GM21367 (cell line): ENCODE measurements around the gene IRF7.

ENCODE experiments used
- ATAC-seq: cut with Tn5 transposase; IDR thresholded peaks from one replicate; pipeline ENCODE4 v1.9.1; 2021; ENCODE audit not compliant: unreplicated experiment

IRF7 gene

DNA sequence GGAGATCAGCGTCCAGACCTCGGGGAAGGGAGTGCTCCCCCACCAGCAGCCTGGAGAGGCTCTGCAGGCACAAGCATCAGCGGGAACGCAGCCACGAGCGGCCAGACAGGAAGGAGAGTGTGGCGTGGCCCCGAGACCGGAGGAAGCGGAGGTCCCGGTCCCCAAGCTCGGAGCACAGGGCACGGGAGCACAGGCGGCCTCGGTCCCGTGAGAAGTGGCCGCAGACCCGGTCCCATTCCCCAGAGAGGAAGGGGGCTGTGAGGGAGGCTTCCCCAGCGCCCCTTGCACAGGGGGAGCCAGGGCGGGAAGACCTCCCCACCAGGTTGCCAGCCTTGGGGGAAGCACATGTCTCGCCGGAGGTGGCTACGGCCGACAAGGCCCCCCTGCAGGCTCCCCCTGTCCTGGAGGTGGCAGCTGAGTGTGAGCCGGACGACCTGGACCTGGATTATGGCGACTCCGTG is 6.9 kb downstream of the IRF7 start:
- no peak for ATAC-seq

DNA sequence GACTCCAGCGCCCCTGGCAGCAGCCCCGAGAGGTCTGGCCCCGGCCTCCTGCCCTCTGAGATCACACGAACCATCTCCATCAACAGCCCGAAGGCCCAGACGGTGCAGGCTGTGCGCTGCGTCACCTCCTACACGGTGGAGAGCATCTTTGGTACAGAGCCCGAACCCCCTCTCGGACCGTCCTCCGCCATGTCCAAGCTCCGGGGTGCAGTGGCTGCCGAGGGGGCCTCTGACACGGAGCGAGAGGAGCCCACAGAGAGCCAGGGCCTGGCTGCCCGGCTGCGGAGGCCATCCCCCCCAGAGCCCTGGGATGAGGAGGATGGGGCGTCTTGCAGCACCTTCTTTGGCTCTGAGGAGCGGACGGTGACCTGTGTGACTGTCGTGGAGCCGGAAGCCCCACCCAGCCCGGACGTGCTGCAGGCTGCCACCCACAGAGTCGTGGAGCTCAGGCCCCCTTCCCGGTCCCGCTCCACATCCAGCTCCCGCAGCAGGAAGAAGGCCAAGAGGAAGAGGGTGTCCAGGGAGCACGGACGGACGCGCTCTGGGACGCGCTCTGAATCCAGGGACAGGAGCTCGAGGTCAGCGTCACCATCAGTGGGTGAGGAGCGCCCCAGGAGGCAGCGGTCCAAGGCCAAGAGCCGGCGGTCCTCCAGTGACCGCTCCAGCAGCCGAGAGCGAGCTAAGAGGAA is 7.6 kb downstream of the IRF7 start:
- ATAC-seq = no peak

DNA sequence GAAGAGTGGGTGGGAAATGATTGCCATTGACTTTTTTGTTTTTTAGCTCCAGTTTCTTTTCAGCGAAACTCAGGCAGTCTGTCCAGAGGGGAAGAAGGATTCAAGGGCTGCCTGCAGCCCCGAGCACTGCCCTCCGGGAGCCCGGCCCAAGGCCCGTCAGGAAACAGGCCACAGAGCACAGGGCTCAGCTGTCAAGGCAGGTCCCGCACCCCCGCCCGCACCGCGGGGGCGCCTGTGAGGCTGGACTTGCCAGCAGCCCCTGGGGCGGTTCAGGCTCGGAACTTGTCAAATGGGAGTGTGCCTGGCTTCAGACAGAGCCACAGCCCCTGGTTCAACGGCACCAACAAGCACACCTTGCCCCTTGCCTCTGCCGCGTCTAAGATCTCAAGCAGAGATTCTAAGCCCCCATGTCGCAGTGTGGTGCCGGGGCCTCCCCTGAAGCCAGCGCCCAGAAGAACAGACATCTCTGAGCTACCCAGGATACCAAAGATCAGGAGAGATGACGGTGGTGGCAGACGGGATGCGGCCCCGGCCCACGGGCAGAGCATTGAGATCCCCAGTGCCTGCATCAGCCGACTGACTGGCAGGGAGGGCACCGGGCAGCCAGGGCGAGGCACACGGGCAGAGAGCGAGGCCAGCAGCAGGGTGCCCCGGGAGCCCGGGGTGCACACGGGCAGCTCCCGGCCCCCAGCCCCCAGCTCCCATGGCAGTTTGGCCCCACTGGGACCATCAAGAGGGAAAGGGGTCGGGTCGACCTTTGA is 8.6 kb downstream of the IRF7 start:
- ATAC-seq = no peak

DNA sequence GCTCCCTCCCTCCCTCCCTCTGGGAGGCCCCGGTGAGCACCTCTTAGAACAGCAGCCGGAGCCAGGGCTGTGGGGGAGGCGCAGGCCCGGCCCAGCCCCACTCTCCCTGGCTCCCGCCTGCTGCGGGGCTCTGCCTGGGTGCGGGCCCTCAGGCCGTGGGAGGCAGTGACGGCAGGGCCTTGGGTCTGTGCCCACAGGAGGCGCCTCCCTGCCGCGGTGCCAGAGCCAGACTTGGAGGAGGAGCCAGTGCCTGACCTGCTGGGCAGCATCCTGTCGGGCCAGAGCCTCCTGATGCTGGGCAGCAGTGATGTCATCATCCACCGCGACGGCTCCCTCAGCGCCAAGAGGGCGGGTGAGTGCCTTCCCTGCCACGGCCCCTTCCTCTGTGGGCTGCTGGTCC is 9.5 kb downstream of the IRF7 start:
- ATAC-seq = no peak

DNA sequence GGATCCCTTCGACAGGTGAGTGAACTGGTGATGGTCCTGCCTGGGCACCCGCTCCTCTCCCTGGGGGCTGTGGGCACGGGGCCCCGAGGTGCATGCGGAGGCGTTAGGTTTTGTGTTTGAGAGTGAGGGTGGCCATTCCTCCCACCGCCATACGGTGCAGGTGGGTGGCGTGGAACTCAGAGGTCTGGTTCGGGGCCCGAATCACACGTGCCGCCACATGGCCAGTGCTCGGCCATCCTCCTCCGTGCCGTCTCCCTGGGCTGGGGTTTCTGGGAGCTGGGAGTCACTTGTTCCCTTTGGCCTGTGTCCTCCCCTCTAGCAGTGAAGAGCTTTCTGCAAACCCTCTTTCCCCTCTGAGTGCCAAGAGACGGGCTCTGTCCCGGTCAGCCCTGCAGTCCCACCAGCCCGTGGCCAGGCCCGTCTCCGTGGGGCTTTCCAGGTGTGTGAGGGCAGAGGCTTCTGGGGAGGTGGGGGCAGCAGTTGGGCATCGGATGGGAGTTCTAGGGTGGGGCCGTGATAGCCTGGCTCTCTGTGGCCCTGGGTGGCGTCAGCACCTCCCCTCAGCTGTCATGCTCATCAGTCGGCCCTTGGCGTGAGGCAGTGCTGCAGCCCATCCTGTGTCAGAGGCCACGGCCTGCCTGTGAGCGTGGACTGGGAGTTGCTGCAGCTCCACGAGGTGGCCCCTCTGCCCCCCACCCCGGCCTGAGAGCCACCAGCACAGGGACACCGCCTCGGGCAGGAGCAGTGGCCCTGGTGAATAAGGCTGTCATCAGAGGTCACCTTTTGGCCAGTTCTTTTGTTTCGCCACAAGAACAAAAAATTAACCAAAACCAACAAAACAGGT is 10.2 kb downstream of the IRF7 start:
- no peak for ATAC-seq

DNA sequence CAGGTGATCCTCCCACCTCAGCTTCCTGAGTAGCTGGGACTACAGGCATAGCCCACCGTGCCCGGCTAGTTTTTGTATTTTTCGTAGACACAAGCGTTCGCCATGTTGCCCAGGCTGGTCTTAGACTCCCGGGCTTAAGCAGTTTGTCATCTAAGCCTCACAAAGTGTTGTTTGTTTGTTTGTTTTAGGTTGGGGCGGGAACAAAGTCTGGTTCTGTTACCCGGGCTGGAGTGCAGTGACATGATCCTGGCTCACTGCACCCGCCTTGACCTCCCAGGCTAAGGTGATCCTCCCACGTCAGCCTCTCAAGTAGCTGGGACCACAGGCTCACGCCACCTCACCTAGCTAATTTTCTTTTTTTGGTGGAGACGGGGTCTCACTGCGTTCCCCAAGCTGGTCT is 12.6 kb downstream of the IRF7 start:
- no peak for ATAC-seq

DNA sequence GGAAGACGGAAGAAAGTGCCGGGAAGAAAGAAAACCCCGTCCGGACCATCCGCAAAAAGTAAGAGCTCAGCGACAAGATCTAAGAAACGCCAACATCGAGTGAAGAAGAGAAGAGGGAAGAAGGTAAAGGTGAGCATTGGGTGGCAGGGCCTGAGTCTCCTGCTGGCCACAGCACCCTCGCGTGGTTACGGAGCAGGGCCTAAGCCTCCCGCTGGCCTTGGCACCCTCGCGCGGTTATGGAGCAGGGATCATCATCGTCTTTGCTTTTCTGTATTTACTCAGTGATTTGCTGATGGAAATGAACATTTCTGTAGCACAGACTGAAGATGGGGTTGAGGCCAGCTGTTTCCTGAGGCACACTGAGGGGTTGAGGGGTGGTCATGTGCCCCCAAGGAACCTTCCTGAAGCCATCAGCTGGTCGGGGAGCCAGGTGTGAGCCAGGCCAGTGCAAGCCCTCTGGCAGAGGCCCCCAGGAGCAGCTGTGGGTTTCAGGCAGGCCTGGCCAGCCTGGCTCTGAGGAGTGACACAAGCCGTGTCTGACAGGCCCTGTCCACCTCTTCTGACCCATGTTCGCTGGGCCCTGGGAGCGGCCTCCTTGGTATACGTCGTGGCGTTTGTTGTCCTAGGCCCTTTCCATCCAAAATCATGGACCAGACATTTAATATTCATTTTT is 14.0 kb downstream of the IRF7 start:
- no peak for ATAC-seq

DNA sequence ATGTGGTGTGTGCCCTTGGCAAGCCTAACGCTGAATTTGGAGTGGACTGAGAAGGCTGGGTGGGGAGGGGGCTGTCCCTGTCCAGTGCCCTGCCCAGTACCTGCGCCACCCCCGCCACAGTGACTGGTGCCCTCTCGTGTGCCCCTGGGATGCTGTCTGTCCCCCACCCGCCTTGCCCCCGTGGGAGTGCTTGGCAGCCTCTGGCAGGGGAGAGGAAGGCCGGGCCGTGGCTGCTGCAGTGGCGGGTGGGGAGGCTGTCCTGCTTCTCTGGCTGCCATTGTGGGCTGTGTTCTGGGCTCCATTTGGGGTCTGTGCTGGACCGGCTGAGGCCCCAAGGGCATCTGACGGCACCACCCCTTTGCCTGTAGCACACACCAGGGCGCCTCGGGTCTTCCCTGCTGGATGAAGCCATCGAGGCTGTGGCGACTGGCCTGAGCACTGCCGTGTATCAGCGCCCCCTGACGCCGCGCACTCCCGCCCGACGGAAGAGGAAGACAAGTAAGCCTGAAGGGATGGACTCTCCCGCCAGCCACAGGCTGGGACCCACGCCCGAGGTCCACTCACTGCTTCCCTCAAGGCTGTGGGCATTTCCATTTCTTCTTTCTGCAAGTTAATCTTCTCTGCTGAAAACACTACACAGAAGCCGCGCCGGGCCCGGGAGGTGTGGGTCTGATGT is 17.6 kb downstream of the IRF7 start:
- ATAC-seq = no peak

DNA sequence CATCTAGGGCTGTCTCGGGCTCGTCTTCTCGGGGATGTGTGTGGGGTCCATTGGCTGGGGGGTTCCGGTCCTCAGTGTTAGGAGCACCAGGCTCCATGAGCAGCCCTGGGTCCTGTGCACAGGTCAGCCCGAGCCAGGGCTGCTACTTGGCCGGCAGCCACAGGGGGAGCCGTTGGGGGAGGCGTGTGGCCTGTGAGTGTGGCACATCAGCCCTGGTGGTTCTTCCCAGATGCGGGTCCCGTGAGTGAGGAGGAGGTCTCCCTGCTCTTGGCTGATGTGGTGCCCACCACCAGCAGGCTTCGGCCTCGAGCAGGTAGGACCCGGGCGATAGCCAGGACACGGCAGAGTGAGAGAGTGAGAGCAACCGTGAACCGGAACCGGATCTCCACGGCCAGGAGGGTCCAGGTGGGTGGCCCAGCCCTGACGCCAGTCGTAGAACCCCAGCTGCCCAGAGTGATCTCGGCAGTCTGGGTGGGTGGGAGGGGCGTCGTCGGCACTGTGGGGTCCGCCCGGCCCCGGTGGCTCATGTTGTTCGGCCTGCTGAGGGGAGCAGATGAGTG is 18.5 kb downstream of the IRF7 start:
- ATAC-seq = no peak

DNA sequence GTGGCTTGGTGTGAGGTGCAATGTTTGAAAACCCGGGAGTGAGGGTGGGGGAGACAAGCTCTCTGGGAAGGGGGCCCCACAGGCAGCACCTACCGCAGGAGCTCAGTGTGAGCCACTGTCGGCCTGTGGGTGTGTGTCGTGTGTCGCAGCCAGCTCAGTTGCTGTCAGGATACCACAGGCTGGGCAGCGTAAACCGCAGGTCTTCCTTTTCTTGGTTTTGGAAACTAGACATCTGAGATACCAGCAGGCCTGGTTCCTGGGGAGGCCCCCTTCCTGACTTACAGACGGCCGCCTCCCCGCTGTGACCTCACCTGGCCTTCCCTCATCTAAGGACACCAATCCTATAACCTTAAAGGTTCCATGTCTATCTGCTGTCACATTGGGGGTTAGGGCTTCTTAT is 19.4 kb downstream of the IRF7 start:
- ATAC-seq = no peak

DNA sequence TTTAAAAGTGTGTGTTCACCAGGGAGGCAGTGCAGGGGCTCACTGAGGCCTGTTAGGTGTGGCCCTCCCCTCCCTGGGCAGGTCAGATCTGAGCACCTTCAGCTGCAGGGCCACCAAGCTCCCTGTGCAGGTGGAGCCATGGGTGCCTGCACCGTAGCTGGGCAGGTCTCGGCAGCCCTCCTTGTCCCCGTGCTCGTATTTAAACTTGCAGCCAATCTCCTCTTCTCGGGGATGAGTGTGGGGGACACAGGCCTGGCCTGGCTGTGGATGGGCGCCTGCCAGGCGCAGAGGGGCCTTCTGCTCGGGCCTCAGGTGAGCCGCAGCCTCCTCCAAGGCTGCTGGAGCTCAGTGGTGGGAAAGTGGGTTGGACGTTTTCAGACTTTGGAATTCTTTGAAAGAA is 20.4 kb downstream of the IRF7 start:
- no peak for ATAC-seq

DNA sequence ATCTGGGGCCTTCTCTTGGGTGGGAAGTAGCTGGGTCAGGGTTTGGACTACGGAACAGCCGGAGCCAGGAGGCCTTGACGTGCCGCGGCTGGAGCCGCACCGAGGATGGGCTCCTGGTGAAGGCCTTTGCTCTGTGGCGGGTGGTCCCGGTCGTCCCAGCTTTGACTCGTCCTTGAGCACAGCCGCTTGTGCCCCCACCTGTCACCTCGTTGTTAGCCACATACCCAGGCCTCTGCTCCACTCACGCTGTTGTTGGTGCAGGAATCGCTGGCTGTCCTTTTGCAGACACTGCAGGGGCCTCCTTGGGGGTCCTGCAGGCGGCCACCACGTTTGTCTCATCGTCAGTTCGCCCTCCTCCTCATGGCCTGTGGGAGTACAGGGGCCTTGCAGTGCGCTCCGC is 22.4 kb downstream of the IRF7 start:
- no peak for ATAC-seq

DNA sequence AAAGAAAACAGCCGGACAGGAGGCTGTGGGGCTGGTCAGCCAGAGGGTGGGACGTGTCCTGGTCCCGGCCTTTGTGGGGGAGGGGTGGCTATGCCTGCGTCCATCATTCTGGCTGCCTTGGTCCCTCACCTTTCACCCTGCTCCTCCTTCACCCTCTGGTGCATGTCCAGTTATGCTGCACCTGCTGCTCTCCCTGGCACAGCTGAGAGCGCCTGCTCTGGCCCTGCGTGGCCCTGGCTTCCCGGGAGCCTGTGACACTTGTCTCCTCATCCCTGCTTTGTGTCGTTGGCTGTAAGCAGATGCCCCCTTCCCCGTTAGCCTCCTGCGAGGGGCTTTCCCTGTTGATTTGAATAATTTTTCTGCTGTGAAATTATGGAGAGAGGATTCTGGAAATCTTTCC is 22.8 kb downstream of the IRF7 start:
- ATAC-seq = no peak

DNA sequence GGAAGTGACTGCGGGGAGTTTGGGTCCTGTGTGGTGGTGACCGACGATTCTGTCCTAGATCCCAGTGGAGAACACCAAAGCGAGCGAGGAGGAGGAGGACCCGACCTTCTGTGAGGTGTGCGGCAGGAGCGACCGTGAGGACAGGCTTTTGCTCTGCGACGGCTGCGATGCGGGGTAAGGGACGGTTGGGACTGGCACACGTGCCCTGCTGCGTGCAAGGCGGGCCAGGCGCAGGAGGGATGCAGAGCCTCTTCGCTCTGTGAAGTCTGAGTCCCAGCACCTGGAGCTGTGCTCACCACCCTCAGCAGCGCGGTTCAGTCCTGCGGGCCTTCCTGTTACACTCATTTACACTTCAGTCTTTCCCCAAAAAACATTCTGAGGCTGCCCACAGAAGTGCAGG is 23.2 kb downstream of the IRF7 start:
- no peak for ATAC-seq

DNA sequence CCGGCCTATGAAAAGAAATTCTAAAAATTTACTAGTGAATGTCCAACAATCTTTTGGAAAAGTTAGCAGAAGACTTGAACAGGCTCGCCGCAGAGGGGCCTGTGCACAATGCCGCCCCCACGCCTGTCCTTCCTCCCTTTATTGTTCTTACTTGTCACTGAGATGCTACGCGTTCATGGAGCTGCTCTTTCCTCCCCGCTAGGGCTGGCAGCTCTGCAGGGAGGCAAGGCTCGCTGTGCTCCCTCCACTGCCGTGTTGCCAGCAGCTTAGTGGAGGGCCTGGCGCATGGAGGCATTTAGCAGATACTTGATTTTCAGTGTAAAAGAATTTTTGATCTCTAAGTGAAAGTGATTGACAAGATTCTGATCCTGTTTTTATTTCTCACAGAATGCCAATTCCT is 24.8 kb downstream of the IRF7 start:
- no peak for ATAC-seq

DNA sequence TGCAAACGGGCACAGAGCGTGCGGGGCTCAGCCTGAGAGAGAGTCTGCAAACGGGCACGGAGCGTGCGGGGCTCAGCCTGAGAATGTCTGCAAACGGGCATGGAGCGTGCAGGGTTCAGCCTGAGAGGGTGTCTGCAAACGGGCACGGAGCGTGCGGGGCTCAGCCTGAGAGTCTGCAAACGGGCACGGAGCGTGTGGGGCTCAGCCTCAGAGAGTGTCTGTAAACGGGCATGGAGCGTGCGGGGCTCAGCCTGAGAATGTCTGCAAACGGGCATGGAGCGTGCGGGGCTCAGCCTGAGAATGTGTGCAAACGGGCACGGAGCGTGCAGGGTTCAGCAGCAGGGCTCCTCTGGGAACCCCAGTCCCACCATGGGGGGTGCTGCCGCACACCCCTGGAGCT is 26.0 kb downstream of the IRF7 start:
- no peak for ATAC-seq

DNA sequence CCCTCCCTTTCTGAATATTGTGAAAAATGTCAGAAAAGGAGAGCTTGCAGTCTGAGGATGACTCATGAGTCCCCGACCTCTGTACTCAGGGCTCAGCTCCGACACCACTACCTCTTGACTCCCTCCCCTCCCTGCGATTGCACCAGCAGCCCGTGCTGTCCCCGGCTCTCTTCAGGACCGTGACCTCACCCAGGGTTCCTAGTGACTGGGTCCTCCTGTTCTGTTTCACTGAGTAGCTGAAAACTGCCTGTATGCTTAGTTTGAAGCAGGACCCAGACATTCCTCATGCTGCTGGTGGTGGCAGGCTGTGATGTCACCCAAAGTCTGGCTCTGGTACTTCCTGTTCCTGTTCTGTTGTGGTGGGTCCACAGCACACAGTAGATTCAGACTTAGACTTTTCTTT is 27.8 kb downstream of the IRF7 start:
- no peak for ATAC-seq

DNA sequence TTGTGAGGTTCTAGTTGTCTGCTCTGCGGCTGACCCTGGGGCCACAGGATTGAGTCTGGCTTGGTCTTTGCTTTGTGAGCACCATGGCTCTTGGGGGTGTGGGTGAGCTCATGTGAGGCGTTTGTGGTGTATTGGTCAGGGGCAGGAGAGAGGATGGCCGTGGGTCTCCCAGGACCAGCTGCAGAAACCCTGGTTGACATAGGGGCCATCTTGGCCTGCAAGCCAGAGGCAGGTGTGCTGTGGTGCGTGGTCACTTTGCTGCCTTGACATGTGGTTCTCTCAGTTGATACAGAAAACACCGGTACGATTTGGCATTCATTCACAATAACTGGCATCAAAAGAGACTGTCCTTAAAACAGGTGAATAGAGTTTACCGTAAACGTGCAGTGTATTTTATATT is 28.2 kb downstream of the IRF7 start:
- ATAC-seq = no peak

DNA sequence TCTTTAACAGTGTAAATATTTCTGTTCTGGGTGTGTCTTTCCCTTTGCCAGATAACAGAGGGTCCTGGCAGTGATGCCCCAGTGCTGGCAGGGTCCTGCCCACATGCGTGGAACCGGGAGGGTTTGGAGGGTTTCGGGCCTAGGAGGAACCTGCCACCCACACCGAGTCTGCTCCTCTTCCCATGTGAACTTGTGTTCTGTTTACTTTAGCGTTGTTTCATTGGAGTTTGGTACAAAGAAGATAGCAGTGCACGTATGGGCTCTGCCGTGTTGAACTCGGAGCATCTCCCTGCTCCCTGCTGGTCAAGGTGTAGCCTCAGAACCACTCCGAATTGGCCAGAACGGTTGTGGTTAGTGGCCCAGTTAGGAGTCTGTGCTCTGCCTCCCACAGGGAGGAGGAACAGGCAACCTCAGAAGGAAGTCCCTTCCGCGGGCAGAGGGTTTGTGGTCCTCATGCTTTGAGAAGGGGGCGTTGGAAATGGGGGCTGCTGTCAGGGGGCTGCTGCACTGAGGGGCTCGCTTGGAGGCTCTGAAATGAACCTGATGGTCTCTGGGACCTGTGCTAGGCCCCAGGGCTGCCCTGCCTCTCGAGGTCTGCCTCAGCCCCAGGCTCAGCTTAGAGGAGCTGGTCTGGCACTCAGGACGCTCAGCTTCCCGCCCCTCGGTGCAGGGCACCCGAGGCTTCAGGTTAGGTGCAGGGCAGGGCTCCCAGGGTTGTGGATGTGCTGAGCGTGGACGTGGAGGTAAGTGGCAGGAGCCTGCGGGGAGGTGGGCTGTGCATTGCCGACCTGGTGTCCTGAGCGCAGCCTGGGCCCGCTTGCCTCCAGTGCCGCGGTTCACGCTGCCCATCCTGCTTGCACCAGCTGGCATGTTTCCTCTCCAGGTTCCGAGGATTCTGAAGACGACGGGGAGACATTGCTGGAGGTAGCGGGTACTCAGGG is 29.1 kb downstream of the IRF7 start:
- no peak for ATAC-seq
